ENCODE data around the gene IRX5. TPM values are rescaled to one million over a fixed set of nuclear protein-coding genes. Genes with fewer than 3 reads are reported as not detected.

The IRX5 gene
- total and polyA plus RNA-seq, 2 of the 4 experiments (the other 2 are of a cell fraction): not detected

DNA sequence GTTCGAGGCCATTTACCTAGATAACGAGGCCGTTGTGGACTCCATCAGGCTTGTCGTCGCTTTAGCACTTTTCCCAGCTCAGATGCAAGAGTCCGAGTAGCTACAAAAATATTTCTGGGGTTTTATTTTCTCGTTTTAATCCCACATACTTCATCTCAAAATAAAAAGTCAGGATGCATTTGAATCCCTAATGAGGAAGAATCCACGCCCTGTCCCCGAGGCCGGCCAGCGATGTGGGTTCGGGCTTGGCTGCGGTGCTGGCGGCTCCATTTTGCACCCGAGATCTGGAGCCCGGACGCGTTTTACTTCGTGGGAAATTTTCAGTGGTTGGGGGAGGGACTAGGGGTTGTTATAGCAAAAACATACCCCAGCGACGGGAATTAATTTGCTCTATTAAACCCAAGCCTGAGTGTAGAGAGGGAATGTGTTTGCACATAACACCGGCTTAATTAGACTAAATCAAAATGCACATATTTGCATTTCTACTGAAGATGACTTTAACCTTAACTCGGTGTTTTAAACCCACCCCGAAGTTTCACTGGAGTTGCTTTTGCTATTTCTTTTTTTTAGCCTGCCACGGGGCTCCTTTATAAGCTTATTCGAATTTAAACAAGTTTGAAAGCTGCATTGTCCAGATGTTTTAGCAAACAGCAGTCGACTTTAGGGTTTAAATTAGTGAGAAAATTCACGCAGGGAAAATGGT is 4.8 kb downstream of the IRX5 start:
- no peak overlapping the region for H3K14ac ChIP-seq (replicated peaks; ENCODE audit: low read depth, low read length)
- H3K4me1 ChIP-seq (ENCODE audit: control insufficient read depth, insufficient read depth, low read length): no peaks in the 10 kb centered on the region
- CTCF ChIA-PET: interaction anchor here (0.7 kb wide), 1 partner anchor 11 kb away, joined by 3 read pairs; no protein-coding TSS in a partner anchor
- POLR2A ChIA-PET (ENCODE audit: unreplicated experiment): interaction anchor here (0.6 kb wide), 1 partner anchor 74 kb away, joined by 3 read pairs; no protein-coding TSS in a partner anchor
- no peak overlapping the region for H2BK20ac ChIP-seq (ENCODE audit: low read depth, low read length)
- DNase-seq (no peak), ATAC-seq (ENCODE audit: low read depth) (no peak)
- peaks cover 88% of the 10 kb centered on the region for H3K27me3 ChIP-seq (ENCODE audit: control insufficient read depth, insufficient read depth, low read length)
- no peak overlapping the region for H2AK9ac ChIP-seq (replicated peaks; ENCODE audit: low read depth, low read length, poor library complexity)
- H3K23ac ChIP-seq (ENCODE audit: low read depth, low read length): no peak overlapping the region
- no peak overlapping the region for H3K4ac ChIP-seq (ENCODE audit: low read depth, low read length)
- H2AFZ ChIP-seq (replicated peaks; ENCODE audit: low read length, poor library complexity): no peak overlapping the region
- H3K27ac ChIP-seq (ENCODE audit: insufficient read depth, low read length): no peak overlapping the region
- no peak overlapping the region for H2BK15ac ChIP-seq (ENCODE audit: low read depth, low read length)
- H4K20me1 ChIP-seq (ENCODE audit: insufficient read depth, low read length): peaks cover 5% of the 10 kb centered on the region; the same call in 1 of the 2 replicates
- no peaks in the 10 kb centered on the region for H3K36me3 ChIP-seq (ENCODE audit: control insufficient read depth, insufficient read depth, low read length)
- WGBS, 2 experiments (ENCODE audit: extremely low coverage in 2 of 2, insufficient read length in 1 of 2): no CpG with 5 or more reads among the region's 28 CpGs
- BruUV-seq (replicated peaks): no TSS peak
- H3K9me1 ChIP-seq (ENCODE audit: insufficient read depth, low read length): no peaks in the 10 kb centered on the region
- no peak overlapping the region for H3K4me3 ChIP-seq (ENCODE audit: insufficient read depth, low read depth, low read length)
- H4K8ac ChIP-seq (ENCODE audit: low read depth in 2 of 2, low read length in 2 of 2): no peak overlapping the region
- no peak overlapping the region for H3K18ac ChIP-seq (ENCODE audit: low read depth, low read length)
- no peak overlapping the region for H2BK5ac ChIP-seq (ENCODE audit: low read depth, low read length, poor library complexity, severe bottlenecking)
- H3K56ac ChIP-seq (ENCODE audit: extremely low read depth, insufficient read depth, low read length): no peak overlapping the region
- in situ Hi-C loops (cut with MboI; ENCODE audit: low sequenced_read_pairs) (loop anchor here (25.0 kb wide), 3 partner anchors 648 to 1173 kb away; partner anchors contain the start of gene IRX3), intact Hi-C loops (cut with micrococcal nuclease) (loop anchor here (5.0 to 10.0 kb wide), 2 partner anchors 651 to 988 kb away; partner anchors contain the start of gene IRX3), dilution Hi-C loops (cut with HindIII; ENCODE audit: low sequenced_read_pairs, unreplicated experiment) (no loop called here)
- H3K9me3 ChIP-seq (ENCODE audit: control insufficient read depth, insufficient read depth, low read length): peaks cover 11% of the 10 kb centered on the region; the same call in 1 of the 2 replicates
- no peak overlapping the region for H4K5ac ChIP-seq (ENCODE audit: low read depth, low read length)
- H3K9ac ChIP-seq (ENCODE audit: low read depth, low read length): no peak overlapping the region
- H3K4me2 ChIP-seq (ENCODE audit: low read depth, low read length): no peak overlapping the region
- no peak overlapping the region for H2AK5ac ChIP-seq (ENCODE audit: low read depth, low read length)
- H2BK120ac ChIP-seq (ENCODE audit: low read depth, low read length): no peak overlapping the region
- no peak overlapping the region for H4K91ac ChIP-seq (ENCODE audit: insufficient read depth, low read depth, low read length)
- H3K79me1 ChIP-seq (ENCODE audit: low read depth in 1 of 2, low read length in 2 of 2): no peaks in the 10 kb centered on the region
- no peak for TF ChIP-seq SMC3 (IDR thresholded peaks at IDR 0.05; ENCODE audit: low read depth, low read length)
- no peak for TF ChIP-seq FOS (IDR thresholded peaks at IDR 0.05; ENCODE audit: low read depth, low read length)
- no peak for TF ChIP-seq BHLHE40 (IDR thresholded peaks at IDR 0.05; ENCODE audit: low read depth, low read length)
- no peak for TF ChIP-seq MAZ (IDR thresholded peaks at IDR 0.05; ENCODE audit: borderline replicate concordance, low read depth, low read length)
- TF ChIP-seq ELK1 (IDR thresholded peaks at IDR 0.05; ENCODE audit: borderline replicate concordance, low read depth, low read length): no peak
- no peak for TF ChIP-seq NFE2L2 (IDR thresholded peaks at IDR 0.05; ENCODE audit: low read depth, low read length)
- TF ChIP-seq CEBPB (IDR thresholded peaks at IDR 0.05; ENCODE audit: low read depth, low read length): no peak
- no peak for TF ChIP-seq MXI1 (IDR thresholded peaks at IDR 0.05; ENCODE audit: borderline replicate concordance, low read depth, low read length)
- TF ChIP-seq RAD21 (IDR thresholded peaks at IDR 0.05; ENCODE audit: low read length): no peak
- no peak for TF ChIP-seq USF2 (IDR thresholded peaks at IDR 0.05; ENCODE audit: low read depth, low read length)
- TF ChIP-seq POLR2A (IDR thresholded peaks at IDR 0.05; ENCODE audit: low read depth, low read length): no peak
- no peak for TF ChIP-seq RFX5 (IDR thresholded peaks at IDR 0.05; ENCODE audit: low read depth, low read length)
- TF ChIP-seq CTCF (conservative IDR thresholded peaks at IDR 0.05; ENCODE audit: low read depth, low read length): no peak
- no peak for TF ChIP-seq CHD1 (IDR thresholded peaks at IDR 0.05; ENCODE audit: low read depth, low read length)
- no peak for TF ChIP-seq RCOR1 (IDR thresholded peaks at IDR 0.05; ENCODE audit: insufficient replicate concordance, low read length)

Data from IMR-90 (cell line).